Hindlimb muscle (tissue), 1 donor: ENCODE measurements around the gene SENP1. TPM values are rescaled to one million over a fixed set of nuclear protein-coding genes. Genes with fewer than 3 reads are reported as not detected.

Source experiments
- polyA plus RNA-seq: library from polyadenylated mRNA; unstranded; fragments of 120-200 nt; gene quantifications from one replicate; pipeline ENCODE4 v1.2.1, GENCODE V29; 2013; ENCODE audit not compliant: insufficient read length

SENP1 gene
- polyA plus RNA-seq, 1 donor = 14.4 TPM

Other genes with a start within 250 kb of the SENP1 start
- 0.75 TPM for gene VDR, start 201.1 kb downstream of the SENP1 start, polyA plus RNA-seq
- 45.8 TPM for gene TMEM106C, start 142.5 kb downstream of the SENP1 start, polyA plus RNA-seq
- gene COL2A1, start 101.6 kb downstream of the SENP1 start, polyA plus RNA-seq = 6.6 TPM
- gene PFKM, start 13.3 kb upstream of the SENP1 start, polyA plus RNA-seq = 304 TPM
- 59.2 TPM for gene ASB8, start 51.4 kb upstream of the SENP1 start, polyA plus RNA-seq
- gene CCDC184, start 77.6 kb upstream of the SENP1 start, polyA plus RNA-seq = 1.7 TPM
- not detected for gene OR10AD1, start 97.2 kb upstream of the SENP1 start, polyA plus RNA-seq
- 14.8 TPM for gene ZNF641, start 244.8 kb upstream of the SENP1 start, polyA plus RNA-seq